HPDE6-E6E7 (cell line): ENCODE data around the gene GAK.
A peak's percentile ranks its signal among the peaks of the same experiment; 100 is the strongest.

Source experiments
- DNase-seq: peaks from one replicate; pipeline ENCODE4 v3.0.0; 2011; ENCODE audit warnings: missing footprints; ENCODE audit errors: extremely low spot score

Gene GAK

GRCh38 chr4:872241-872981, 59.7 kb downstream of the GAK start:
- DNase-seq = no peak

GRCh38 chr4:871484-871883, 60.6 kb downstream of the GAK start:
- DNase-seq = no peak

- no peak for DNase-seq
Measured at GRCh38 chr4:870951-871350, 61.2 kb downstream of the GAK start.

DNA sequence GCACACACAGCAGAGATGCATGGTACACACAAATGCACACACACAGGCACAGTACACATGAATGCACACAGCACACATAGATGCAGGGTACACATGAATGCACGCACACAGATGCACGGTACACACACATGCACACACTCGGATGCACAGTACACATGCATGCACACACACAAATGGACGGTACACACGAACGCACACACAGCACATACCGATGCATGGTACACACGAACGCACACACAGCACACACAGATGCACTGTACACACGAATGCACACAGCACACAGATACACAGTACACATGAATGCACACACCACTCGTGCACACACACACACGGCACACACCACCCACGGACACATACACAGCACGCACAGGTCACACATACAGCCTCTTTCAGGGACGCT, 62.3 kb downstream of the GAK start:
- no peak for DNase-seq

DNA sequence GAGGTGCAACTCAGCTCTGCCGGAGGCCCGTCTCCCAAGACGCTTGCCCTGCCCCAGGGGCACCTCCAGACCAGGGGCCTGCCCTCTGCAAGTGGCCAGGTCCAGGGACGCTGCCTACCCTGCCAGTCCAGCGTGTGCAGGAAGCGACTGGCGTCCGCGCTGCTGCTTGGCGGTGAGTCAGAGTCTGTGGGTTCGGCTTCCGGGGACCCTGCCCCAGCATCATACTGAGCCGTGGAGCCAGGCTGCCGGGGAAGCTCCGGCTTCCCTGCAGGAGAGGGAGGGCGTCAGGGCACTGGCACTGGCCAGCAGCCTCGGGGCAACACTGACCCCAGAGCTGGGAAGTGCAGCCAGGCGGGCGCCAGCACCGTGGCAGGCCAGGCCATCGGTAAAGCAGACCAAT, 63.7 kb downstream of the GAK start:
- DNase-seq = no peak

GRCh38 chr4:867526-868250, 64.4 kb downstream of the GAK start:
- no peak for DNase-seq

GRCh38 chr4:866761-867390, 65.2 kb downstream of the GAK start:
- peak; percentile 86 for DNase-seq

- DNase-seq = no peak
Measured at GRCh38 chr4:866068-866760, 65.9 kb downstream of the GAK start.

GRCh38 chr4:865572-865971, 66.5 kb downstream of the GAK start:
- DNase-seq = no peak

DNA sequence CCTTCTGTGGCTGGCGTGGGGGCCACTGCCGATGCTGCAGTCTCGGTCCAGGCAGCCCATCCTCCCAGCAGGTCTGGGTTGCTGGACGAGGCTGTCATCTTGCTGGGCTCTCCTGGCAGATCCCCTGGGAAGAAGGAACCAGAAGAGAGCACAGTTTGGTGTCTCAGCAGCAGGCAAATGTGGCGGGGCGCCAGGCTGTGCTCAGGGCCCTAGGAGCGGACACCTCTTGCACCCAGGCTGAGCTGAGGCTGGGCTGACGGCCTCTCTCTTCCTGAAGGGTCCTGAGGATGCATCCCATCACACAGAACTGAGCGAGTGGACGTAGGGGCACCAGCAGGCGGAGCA, 67.0 kb downstream of the GAK start:
- DNase-seq = no peak

DNA sequence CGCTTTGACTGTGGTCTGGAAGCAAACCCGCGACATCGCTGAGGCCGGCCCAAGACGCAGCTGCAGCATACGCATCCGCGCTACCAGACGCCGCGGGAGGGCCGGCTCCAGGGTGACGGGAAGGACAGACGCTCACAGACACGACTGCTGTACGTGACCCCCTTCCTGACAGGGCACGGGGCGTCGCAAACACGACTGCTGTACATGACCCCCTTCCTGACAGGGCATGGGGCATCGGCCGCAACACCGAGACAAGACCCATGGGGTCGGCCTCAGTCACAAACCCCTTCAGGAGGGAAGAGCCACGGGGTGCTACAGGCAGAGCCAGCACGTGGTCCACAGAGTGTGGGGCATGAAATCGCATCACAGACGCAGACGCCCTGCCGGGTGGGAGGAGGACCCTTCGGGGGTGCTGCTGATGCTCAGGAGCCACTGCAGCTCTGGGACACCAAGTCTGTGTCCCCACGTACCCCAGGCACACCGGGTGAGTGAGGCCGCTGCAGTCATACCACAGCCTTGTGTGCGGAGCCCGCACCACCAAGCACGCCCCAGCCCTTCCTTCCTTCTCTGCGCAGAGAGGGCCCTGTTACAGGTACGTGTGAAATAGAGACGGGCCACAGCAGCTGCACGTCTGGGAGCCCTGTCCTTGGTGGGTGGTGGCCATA, 67.5 kb downstream of the GAK start:
- no peak for DNase-seq

DNA sequence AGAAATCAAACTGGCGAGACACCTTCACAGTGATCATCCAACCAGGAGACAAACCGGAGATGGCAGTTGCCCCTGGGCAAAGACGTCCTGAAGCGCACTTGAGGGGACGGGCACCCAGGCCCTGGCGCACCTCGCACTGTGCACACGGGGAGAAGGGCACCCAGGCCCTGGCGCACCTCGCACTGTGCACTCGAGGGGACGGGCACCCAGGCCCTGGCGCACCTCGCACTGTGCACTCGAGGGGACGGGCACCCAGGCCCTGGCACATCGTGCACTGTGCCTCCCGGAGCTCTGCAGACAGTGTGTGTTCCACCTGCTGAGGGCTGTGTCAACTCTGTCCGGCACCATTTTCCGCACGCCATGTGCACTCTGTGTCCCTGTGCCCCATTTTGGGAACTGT, 71.6 kb downstream of the GAK start:
- DNase-seq = no peak

- no peak for DNase-seq
Measured at GRCh38 chr4:859496-859895, 72.6 kb downstream of the GAK start.

GRCh38 chr4:858831-859451, 73.2 kb downstream of the GAK start:
- no peak for DNase-seq

DNA sequence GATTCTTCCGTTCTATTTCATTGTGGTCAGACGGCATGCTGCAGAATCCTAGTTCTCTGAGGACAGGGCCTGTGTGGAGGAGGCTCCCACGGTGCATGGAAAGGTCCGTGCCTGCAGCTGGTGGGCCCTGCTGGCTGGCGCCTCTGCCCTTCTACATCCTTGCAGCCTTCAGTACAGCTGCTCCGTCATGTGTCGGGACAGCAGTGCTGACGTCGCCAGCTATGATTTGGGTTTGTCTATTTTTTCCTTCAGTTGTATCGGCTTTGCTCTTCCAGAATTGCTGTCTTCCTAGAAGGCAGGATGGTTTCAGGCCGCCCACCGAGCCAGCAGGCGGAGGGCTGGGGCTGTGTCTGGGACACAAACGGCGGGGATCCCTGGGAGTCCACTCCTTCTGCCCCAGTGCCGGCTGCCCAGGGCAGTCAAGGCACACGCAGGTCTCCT, 74.1 kb downstream of the GAK start:
- no peak for DNase-seq

DNA sequence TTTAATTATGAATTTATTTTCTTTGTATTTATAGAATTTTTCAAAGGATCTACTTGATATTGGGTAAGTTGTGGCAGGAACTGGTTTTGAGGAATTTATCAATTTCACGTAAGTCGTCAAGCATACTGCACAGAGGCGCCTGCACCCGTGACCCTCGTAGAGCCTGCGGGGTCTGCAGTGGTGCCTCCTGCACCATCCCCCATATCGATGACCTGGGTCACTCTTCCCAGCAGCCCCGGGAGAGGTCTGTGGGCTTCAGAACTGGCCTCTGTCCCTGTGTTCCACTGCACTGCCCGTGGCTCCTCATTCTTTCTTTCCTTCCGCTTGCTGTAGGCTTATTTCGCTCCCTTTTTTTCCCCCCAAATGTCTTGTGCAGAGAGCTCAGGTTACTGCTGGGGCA, 74.7 kb downstream of the GAK start:
- no peak for DNase-seq

DNA sequence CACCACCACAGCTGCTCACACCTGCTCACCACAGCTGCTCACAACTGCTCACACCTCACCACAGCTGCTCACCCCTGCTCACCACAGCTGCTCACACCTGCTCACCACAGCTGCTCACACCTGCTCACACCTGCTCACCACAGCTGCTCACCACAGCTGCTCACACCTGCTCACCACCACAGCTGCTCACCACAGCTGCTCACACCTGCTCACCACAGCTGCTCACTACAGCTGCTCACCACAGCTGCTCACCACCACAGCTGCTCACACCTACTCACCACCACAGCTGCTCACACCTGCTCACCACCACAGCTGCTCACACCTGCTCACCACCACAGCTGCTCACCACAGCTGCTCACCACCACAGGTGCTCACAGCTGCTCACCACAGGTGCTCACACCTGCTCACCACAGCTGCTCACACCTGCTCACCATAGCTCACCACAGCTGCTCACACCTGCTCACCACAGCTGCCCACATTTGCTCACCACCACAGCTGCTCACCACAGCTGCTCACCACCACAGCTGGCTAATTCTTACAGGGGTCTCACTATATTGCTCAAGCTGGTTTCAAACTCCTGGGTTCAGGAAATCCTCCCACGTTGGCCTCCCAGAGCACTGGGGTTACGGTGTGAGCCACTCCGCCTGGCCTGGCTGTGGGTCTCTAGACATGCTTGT, 75.8 kb downstream of the GAK start:
- DNase-seq = no peak

GRCh38 chr4:855880-856224, 76.3 kb downstream of the GAK start:
- no peak for DNase-seq

GRCh38 chr4:854356-854755, 77.8 kb downstream of the GAK start:
- no peak for DNase-seq

DNA sequence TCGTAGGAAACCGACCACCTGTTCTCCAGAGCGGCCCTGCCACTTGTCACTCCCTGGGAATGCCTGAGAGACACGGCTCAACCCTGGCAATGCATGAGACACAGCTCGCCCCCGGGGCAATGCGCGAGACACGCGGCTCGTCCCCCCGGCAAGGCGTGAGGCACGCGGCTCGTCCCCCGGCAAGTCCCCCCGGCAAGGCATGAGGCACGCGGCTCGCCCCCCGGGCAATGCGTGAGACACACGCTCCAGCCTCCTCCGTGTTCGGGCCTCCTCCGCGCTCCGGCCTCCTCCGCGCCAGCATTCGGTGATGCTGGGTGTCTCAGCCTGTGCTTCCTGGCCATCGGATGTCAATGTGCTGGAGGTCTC, 78.7 kb downstream of the GAK start:
- no peak for DNase-seq
